Measurements from ENCODE around the gene MRM2.

MRM2 gene

DNA sequence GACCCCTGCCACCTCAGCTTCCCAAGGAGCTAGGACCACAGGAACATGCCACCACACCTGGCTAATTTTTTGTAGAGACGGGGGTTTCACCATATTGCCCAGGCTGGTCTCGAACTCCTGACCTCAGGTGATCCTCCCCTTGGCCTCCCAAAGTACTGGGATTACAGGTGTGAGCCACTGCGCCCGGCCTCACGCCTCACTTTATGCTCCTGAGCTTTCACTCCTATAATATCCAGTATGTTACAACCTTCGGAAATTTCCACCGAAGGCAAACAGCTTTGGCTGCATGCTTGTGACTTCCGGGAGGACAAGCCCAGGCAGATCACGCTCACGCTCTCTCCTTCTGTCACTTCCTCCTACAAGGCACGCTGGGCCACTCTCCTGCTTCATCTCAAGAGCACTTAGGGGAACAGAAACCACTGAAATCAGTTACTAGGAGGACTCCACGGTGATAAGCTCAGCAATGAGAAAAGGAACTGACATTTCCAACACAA lies 4.8 kb downstream of the MRM2 start:
- no peak overlapping the region for H3K4me3 ChIP-seq (ENCODE audit: low read depth, low read length)
- DNase-seq (ENCODE audit: low read depth, low spot score), result no peak
- TF ChIP-seq, protein P1, sequence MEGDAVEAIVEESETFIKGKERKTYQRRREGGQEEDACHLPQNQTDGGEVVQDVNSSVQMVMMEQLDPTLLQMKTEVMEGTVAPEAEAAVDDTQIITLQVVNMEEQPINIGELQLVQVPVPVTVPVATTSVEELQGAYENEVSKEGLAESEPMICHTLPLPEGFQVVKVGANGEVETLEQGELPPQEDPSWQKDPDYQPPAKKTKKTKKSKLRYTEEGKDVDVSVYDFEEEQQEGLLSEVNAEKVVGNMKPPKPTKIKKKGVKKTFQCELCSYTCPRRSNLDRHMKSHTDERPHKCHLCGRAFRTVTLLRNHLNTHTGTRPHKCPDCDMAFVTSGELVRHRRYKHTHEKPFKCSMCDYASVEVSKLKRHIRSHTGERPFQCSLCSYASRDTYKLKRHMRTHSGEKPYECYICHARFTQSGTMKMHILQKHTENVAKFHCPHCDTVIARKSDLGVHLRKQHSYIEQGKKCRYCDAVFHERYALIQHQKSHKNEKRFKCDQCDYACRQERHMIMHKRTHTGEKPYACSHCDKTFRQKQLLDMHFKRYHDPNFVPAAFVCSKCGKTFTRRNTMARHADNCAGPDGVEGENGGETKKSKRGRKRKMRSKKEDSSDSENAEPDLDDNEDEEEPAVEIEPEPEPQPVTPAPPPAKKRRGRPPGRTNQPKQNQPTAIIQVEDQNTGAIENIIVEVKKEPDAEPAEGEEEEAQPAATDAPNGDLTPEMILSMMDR (IDR thresholded peaks at IDR 0.05; ENCODE audit: insufficient read depth, low read length, missing control alignments), result no peak
- ChIA-PET CTCF (interaction anchor here (1.3 kb wide), 1 partner anchor 12 kb away, joined by 3 read pairs; no protein-coding TSS in a partner anchor), POLR2A (no interaction called here)

DNA sequence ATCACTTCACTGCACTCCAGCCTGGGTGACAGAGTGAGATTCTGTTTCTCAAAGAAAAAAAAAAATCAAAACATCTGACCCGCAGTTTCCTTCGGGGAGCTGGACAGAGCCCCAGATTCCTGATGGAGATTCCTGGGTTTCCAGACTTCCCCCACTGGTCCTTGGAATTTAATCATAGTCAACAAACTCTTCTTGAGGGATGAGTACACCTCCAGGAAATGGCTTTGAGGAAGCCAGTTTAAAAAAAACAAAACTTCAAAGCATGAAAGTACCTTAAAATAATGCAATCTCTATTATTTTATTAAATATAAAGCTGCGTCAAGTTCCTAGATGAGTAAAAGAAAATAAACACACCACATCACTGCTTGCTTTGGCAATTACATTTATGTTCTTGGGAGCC lies 8.1 kb downstream of the MRM2 start:
- CTCF ChIA-PET, result interaction anchor here (0.9 to 2.1 kb wide), 3 partner anchors 15 to 660 kb away, joined by 3 to 7 read pairs (median 5); no protein-coding TSS in a partner anchor
- no peak overlapping the region for H3K4me3 ChIP-seq (ENCODE audit: low read depth, low read length)
- no peak for DNase-seq (ENCODE audit: low read depth, low spot score)
- TF ChIP-seq, protein P1 (IDR thresholded peaks at IDR 0.05; ENCODE audit: insufficient read depth, low read length, missing control alignments), result no peak
- POLR2A ChIA-PET, result interaction anchor here (1.2 kb wide), 1 partner anchor 8 kb away, joined by 3 read pairs; the partner anchor contains the start of genes MRM2 and NUDT1

DNA sequence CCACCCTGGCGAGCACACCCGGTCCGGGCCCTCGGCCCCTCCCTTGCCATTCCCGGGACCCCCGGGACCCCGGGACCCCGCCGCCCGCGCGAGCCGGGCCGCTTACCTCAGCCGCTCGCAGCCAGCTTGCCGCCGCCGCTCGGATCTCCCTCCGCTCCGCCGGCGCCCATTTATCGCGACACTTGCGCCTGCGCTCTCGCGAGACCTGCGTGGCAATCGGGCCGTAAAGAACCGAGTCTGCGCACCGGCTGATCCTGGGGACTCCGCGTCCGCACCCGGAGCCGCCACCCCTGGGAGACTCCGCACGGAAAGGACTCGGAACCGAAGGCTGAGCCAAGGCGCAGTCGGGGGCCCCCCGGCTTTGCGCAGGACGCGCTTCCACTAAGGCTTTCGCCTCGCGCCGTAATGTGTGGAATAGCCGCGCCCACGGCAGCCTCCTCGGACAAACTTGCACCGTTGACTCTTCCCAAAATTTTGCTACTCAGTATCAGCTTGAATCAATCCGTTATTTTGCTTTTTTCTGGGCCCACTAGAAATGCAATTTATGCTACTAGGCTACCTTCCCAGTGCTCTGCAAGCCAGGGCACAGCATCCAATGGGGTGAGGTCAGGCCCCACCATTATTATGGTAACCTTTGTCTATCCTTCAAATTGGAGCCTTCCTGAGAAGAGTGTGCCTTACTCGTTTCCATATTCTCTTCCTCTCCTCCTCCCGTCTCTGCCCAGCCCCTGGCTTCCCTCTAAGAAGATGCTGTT lies 9.1 kb downstream of the MRM2 start, which contains the start of gene MAD1L1:
MAD1L1 (minus strand) TSS at position 180 of the 755 bp plus-strand sequence. CDS start 2,812 bp downstream, outside the sequence.
- CTCF ChIA-PET, result interaction anchor here (0.9 to 2.2 kb wide), 4 partner anchors 9 to 659 kb away, joined by 3 to 20 read pairs (median 3); partner anchors contain the start of genes MRM2 and NUDT1
- TF ChIP-seq, protein P1 (IDR thresholded peaks at IDR 0.05; ENCODE audit: insufficient read depth, low read length, missing control alignments), result no peak

DNA sequence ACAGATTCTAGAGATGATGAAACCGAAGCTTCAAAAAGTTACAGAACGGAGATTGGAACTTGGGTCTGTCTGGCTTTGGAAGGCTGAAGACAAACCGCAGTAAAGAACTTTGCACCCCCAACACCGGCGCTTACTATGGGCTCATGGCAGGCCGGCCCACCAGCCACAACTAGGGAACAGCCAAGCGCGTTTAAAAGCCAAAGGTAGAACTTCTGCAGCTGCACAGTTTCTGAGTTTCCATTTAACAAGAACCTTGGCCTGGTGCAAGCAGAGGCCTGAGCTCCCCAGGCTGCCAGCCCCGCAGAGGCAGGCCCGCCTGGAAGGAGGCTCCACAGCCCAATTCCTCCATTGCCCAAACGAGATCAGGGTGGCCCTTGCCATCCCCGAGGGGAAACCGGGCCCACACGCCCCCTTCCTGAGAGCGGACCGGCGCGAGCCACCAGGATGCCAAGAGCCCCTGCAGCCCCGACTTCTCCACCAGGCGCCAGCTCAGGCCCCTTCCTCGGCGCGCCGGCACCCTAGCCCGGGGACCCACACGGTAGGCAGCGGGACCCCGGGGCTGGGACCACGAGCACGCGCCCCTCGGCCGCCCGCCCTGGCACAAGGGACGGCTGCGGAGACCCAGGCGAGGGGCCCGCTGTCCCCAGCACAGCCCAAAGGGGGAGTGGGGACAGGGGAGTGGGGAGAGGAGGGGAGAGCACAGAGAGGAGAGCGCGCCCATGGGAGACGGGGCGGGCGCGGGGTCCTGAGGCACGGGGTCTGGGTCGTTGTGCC lies 9.8 kb downstream of the MRM2 start:
- CTCF ChIA-PET, result interaction anchor here (0.7 to 2.2 kb wide), 4 partner anchors 10 to 116 kb away, joined by 3 to 20 read pairs (median 3); partner anchors contain the start of genes MRM2 and NUDT1
- TF ChIP-seq, protein P1 (IDR thresholded peaks at IDR 0.05; ENCODE audit: insufficient read depth, low read length, missing control alignments), result no peak
- peak overlapping the region; percentile 79 for H3K4me3 ChIP-seq (ENCODE audit: low read depth, low read length)
- DNase-seq (ENCODE audit: low read depth, low spot score), result no peak
- POLR2A ChIA-PET, result interaction anchor here (0.6 to 1.6 kb wide), 6 partner anchors 17 to 319 kb away, joined by 3 to 4 read pairs (median 3); partner anchors contain the start of gene EIF3B

More for the DNA sequence above, 9.1 kb downstream of the MRM2 start, which contains the start of gene MAD1L1:
- DNase-seq (ENCODE audit: low read depth, low spot score), result peak; percentile 21
- H3K4me3 ChIP-seq (ENCODE audit: low read depth, low read length), result peak within 1 kb of the TSS; percentile 79
- POLR2A ChIA-PET, result interaction anchor here (0.6 to 1.6 kb wide), 7 partner anchors 9 to 320 kb away, joined by 3 to 4 read pairs (median 3); partner anchors contain the start of genes EIF3B, MRM2 and NUDT1

DNA sequence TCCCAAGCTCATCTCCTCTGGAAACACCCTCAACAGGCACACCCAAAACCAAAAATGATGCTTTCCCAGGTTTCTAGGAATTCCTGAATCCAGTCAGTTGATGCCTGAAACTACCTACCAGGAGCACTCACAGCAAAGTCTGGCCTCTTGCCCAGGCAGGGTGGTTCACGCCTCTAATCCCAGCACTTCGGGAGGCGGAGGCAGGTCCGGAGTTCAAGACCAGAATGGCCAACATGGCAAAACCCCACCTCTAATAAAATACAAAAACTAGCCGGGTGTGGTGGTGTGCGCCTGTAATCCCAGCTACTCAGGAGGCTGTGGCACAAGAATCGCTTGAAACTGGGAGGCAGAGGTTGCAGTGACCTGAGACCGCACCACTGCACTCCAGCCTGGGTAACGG lies 11.1 kb downstream of the MRM2 start:
- ChIA-PET POLR2A (no interaction called here), CTCF (interaction anchor here (0.7 to 1.6 kb wide), 2 partner anchors 12 to 117 kb away, joined by 3 to 4 read pairs; no protein-coding TSS in a partner anchor)
- H3K4me3 ChIP-seq (ENCODE audit: low read depth, low read length), result no peak overlapping the region; the same call in 1 of the 2 replicates
- TF ChIP-seq, protein P1 (IDR thresholded peaks at IDR 0.05; ENCODE audit: insufficient read depth, low read length, missing control alignments), result no peak
- no peak for DNase-seq (ENCODE audit: low read depth, low spot score)
